Heart left ventricle (tissue), 16 donors: ENCODE data around the gene EXOSC10. TPM values are rescaled to one million over a fixed set of nuclear protein-coding genes. Genes with fewer than 3 reads are reported as not detected.
"Not testable (repeated sequence)": the region's sequence is repeated elsewhere in the genome, so short reads cannot be mapped to it uniquely, and the experiment has no call there.

ENCODE experiments used
- ATAC-seq, 4 donors: fragments of 200-7000 bp; cut with Tn5 transposase; one replicate each; pipeline ENCODE4 v1.9.1; 2020 to 2022; ENCODE audit warnings: moderate library complexity in 4 of 4, mild to moderate bottlenecking in 3 of 4, moderate number of reproducible peaks in 1 of 4
- DNase-seq, 5 donors: peaks; one replicate each; pipeline ENCODE4 v3.0.0-alpha.2; 2020
- H3K27ac ChIP-seq, 12 donors: fragments of 200-600 bp; sonication (generic) in 4 of 12; one replicate each; pipeline versions ENCODE4 v1.5.0 to v1.8.0; 2016 to 2022; ENCODE audit warnings: mild to moderate bottlenecking in 2 of 12
- H3K27me3 ChIP-seq, 9 donors: fragments of 200-600 bp; sonication (generic) in 2 of 9; one replicate each; pipeline versions ENCODE4 v1.5.1 to v1.8.0; 2016 to 2022; ENCODE audit warnings: mild to moderate bottlenecking in 3 of 9
- H3K36me3 ChIP-seq, 9 donors: fragments of 200-600 bp; sonication (generic) in 2 of 9; one replicate each; pipeline versions ENCODE4 v1.5.0 to v1.8.0; 2018 to 2022; ENCODE audit warnings: mild to moderate bottlenecking in 2 of 9
- H3K4me1 ChIP-seq, 12 donors: fragments of 200-600 bp; sonication (generic) in 4 of 12; one replicate each; pipeline versions ENCODE4 v1.5.0 to v1.8.0; 2016 to 2022; ENCODE audit warnings: mild to moderate bottlenecking in 3 of 12
- H3K4me3 ChIP-seq, 12 donors: fragments of 200-600 bp; sonication (generic) in 4 of 12; one replicate each; pipeline versions ENCODE4 v1.5.0 to v1.8.0; 2017 to 2022; ENCODE audit warnings: mild to moderate bottlenecking in 9 of 12, moderate library complexity in 4 of 12
- H3K9me3 ChIP-seq, 12 donors: fragments of 200-600 bp; sonication (generic) in 4 of 12; one replicate each; pipeline versions ENCODE4 v1.5.0 to v1.8.0; 2016 to 2022; ENCODE audit warnings: mild to moderate bottlenecking in 1 of 12
- CTCF ChIP-seq, 12 donors: fragments of 200-600 bp; sonication (generic) in 4 of 12; IDR thresholded peaks; one replicate each; pipeline versions ENCODE4 v1.5.0 to v1.8.0; 2018 to 2022; ENCODE audit warnings: antibody characterized with exemption in 12 of 12, mild to moderate bottlenecking in 5 of 12
- POLR2A ChIP-seq, 2 donors: fragments of 450-650 bp; IDR thresholded peaks; one replicate each; pipeline ENCODE4 v1.6.1; 2017; ENCODE audit warnings: antibody characterized with exemption in 2 of 2, mild to moderate bottlenecking in 2 of 2, moderate library complexity in 2 of 2
- WGBS, 4 donors: extraction: QIAGEN DNeasy Blood & Tissue Kit in 2 of 4; methylation state at CpG; one replicate each; pipeline versions ENCODE4 v1.1.5 to v1.1.7; 2013 to 2018; 5-methylcytosine and 5-hydroxymethylcytosine counted together
- intact Hi-C, 10 donors: fragments of 100-400 bp; cut with DNase I; formaldehyde crosslinking; loops; one replicate each; pipeline versions ENCODE4 v1.11.1 to v1.14.2; 2022
- polyA plus RNA-seq, 2 donors: library from polyadenylated mRNA; stranded (reverse); fragments of 200-250 nt; gene quantifications; one replicate each; pipeline ENCODE4 v1.2.3, GENCODE V29; 2013
- total RNA-seq, 9 donors: library from RNA; depleted of rRNA in 2 of 9; stranded (reverse); fragments of >200 nt in 2 of 9; fragmentation: NEBNext Ultra II Directional in 3 of 9; extraction: Animal tissue kit (Norgen Biotek cat#: 25700) in 3 of 9; gene quantifications; one replicate each; pipeline versions ENCODE4 v1.1.0 to v1.2.4, GENCODE V29; 2016 to 2023
- donor health status: ischemic (EF 13 %, LVEDD 7.1; RV severe dilation, severe dysfunction).
- donor health status: healthy with polysubstance abuse.
- donor health status: DM: no; HTN: yes; CAD: no.
- donor health status: DM: no; HTN: no; CAD: no.
- donor health status: ischemic (EF 25% LVEDD 6.9; RV normal size, moderate dysfunction).
- donor health status: ischemic (EF 25% LVEDD 5.7; RV mildly dilated, moderate dysfunction).
- donor health status: healthy.
- donor health status: DM: yes; HTN: yes; CAD: no.
- donor health status: ischemic (EF 35%, LVEDD 5.7; RV mildly dilated, moderate dysfunction).
- donor health status: nonischemic (EF 11% LVEDD 7.7; RV severe dilation, severe dysfunction).
- donor health status: DM: yes; HTN: yes; CAD: no.
- donor health status: PGD.
- donor health status: ischemic (EF 29% LVEDD 5.4; RV normal size, mild dysfunction).
- donor health status: nonischemic (EF 23%, LVEDD 6.1; RV moderate dilation, normal function).

Gene EXOSC10
- total and polyA plus RNA-seq, 11 donors: 16.4 to 34.8 (median 22.5) TPM

- no peak for ATAC-seq
- H3K4me1 ChIP-seq: no peaks in the 10 kb centered on the region
- peaks cover 4 to 85% (median 71%) of the 10 kb centered on the region in 9 donors for H3K36me3 ChIP-seq
- H3K4me3 ChIP-seq: no peak overlapping the region
- 87 to 91% (median 87%) methylated on average over 12 of the region's 12 CpGs for WGBS, 4 donors
- intact Hi-C loops: no loop called here
- no peaks in the 10 kb centered on the region for H3K9me3 ChIP-seq
- no peak overlapping the region for H3K27ac ChIP-seq
- no peak for DNase-seq
- no peaks in the 10 kb centered on the region for H3K27me3 ChIP-seq
- TF ChIP-seq POLR2A (IDR thresholded peaks at IDR 0.05) (no peak), CTCF (IDR thresholded peaks at IDR 0.05) (no peak)
Measured at GRCh38 chr1:11080931-11081330, 18.7 kb downstream of the EXOSC10 start.

GRCh38 chr1:11078631-11079030 lies 21.0 kb downstream of the EXOSC10 start:
- Histone ChIP-seq H3K4me3 (no peak overlapping the region), H3K9me3 (no peaks in the 10 kb centered on the region), H3K27ac (no peak overlapping the region), H3K36me3 (peaks cover 4 to 96% (median 93%) of the 10 kb centered on the region in 9 donors), H3K4me1 (no peaks in the 10 kb centered on the region), H3K27me3 (no peaks in the 10 kb centered on the region)
- ATAC-seq (no peak), DNase-seq (no peak)
- TF ChIP-seq POLR2A (IDR thresholded peaks at IDR 0.05): no peak
- no peak for TF ChIP-seq CTCF (IDR thresholded peaks at IDR 0.05)
- 94 to 98% (median 95%) methylated on average over 2 of the region's 2 CpGs for WGBS, 4 donors
- intact Hi-C loops: no loop called here

DNA sequence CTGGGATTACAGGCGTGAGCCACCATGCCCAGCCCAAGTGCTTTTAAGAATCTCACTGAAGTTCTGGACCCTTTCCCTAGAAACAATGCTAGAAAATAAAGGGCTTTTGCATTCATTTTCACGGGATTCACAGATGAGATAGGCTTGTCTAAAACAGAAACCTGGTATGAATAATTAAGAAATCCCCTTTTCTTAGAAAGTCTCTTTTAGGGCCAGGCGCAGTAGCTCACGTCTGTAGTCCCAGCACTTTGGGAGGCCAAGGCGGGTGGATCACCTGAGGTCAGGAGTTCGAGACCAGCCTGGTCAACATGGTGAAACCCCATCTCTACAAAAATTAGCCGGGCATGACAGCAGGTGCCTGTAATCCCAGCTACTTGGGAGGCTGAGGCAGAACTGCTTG lies 26.3 kb downstream of the EXOSC10 start:
- ATAC-seq, H3K9me3 ChIP-seq, DNase-seq, H3K4me1 ChIP-seq, intact Hi-C loops, H3K27ac ChIP-seq, H3K27me3 ChIP-seq, H3K4me3 ChIP-seq: not testable (repeated sequence)
- 94 to 98% (median 96%) methylated on average over 7 of the region's 7 CpGs for WGBS, 4 donors
- H3K36me3 ChIP-seq: peaks cover 4 to 98% (median 96%) of the 10 kb centered on the region in 9 donors

GRCh38 chr1:11072216-11072917 lies 27.3 kb downstream of the EXOSC10 start:
- no peak overlapping the region for H3K4me3 ChIP-seq
- H3K36me3 ChIP-seq: peaks cover 4 to 100% (median 98%) of the 10 kb centered on the region in 9 donors
- H3K27me3 ChIP-seq: no peaks in the 10 kb centered on the region
- ATAC-seq: no peak
- no peaks in the 10 kb centered on the region for H3K9me3 ChIP-seq
- no peaks in the 10 kb centered on the region for H3K4me1 ChIP-seq
- intact Hi-C loops: no loop called here
- no peak for DNase-seq
- WGBS, 4 donors: 69 to 84% (median 73%) methylated on average over 13 of the region's 13 CpGs
- no peak overlapping the region for H3K27ac ChIP-seq
- TF ChIP-seq CTCF (IDR thresholded peaks at IDR 0.05): no peak
- TF ChIP-seq POLR2A (IDR thresholded peaks at IDR 0.05): no peak
